H1 (cell line): Measurements from ENCODE around the gene TBK1. TPM values are rescaled to one million over a fixed set of nuclear protein-coding genes. Genes with fewer than 3 reads are reported as not detected.

Experiments used
- BCL11A ChIP-seq, 2 experiments: IDR thresholded peaks; one replicate each; pipeline ENCODE4 v1.6.1; 2011; ENCODE audit warnings: low read depth in 2 of 2, low read length in 2 of 2, mild to moderate bottlenecking in 2 of 2
- EGR1 ChIP-seq: IDR thresholded peaks from 2 replicates; pipeline ENCODE4 v1.6.1; 2011; ENCODE audit warnings: low read depth, low read length, borderline replicate concordance
- EZH2 ChIP-seq: fragments of 200-600 bp; sonication (generic); IDR thresholded peaks from 2 replicates; pipeline ENCODE4 v1.7.1; 2012; ENCODE audit warnings: low read depth, mild to moderate bottlenecking, moderate library complexity, low read length, inconsistent platforms; ENCODE audit not compliant: severe bottlenecking
- GTF2F1 ChIP-seq: IDR thresholded peaks from 2 replicates; pipeline ENCODE4 v1.6.1; 2012; ENCODE audit warnings: low read depth, low read length, improper control_type of control experiment, borderline replicate concordance
- KDM1A ChIP-seq: fragments of 200-600, 300-600 bp; sonication (generic); IDR thresholded peaks from 2 replicates; pipeline ENCODE4 v1.7.1; 2016; ENCODE audit warnings: mild to moderate bottlenecking, low read length, borderline replicate concordance
- KDM4A ChIP-seq: IDR thresholded peaks from one replicate; pipeline ENCODE4 v1.7.1; 2012; ENCODE audit warnings: low read depth, mild to moderate bottlenecking, moderate library complexity, low read length, inconsistent platforms; ENCODE audit not compliant: severe bottlenecking
- KDM5A ChIP-seq: fragments of 200-600 bp; IDR thresholded peaks from 2 replicates; pipeline ENCODE4 v1.7.1; 2012; ENCODE audit warnings: mild to moderate bottlenecking, low read length, inconsistent platforms, mixed read lengths
- NANOG ChIP-seq: IDR thresholded peaks from 2 replicates; pipeline ENCODE4 v1.6.1; 2011; ENCODE audit warnings: low read length, low read depth, mild to moderate bottlenecking, inconsistent platforms; ENCODE audit not compliant: insufficient read depth, poor library complexity, severe bottlenecking
- NRF1 ChIP-seq: IDR thresholded peaks from 2 replicates; pipeline ENCODE4 v1.6.1; 2011; ENCODE audit warnings: mild to moderate bottlenecking, low read depth, low read length, improper control_type of control experiment
- POLR2A ChIP-seq, 2 experiments: IDR thresholded peaks; 1 replicate in 1 of 2; 2 replicates in 1 of 2; pipeline ENCODE4 v1.6.1; 2011; ENCODE audit warnings: low read depth in 2 of 2, low read length in 2 of 2, mild to moderate bottlenecking in 2 of 2; ENCODE audit errors: control extremely low read depth in 1 of 2
- SAP30 ChIP-seq: fragments of 300-600 bp; sonication (generic); IDR thresholded peaks from 2 replicates; pipeline ENCODE4 v1.7.1; 2012; ENCODE audit warnings: low read length, moderate library complexity, mild to moderate bottlenecking, inconsistent platforms; ENCODE audit not compliant: insufficient read depth, insufficient replicate concordance
- TCF12 ChIP-seq: IDR thresholded peaks from 2 replicates; pipeline ENCODE4 v1.6.1; 2011; ENCODE audit warnings: low read depth, mild to moderate bottlenecking, low read length
- polyA plus RNA-seq, 7 experiments: library from polyadenylated mRNA; depleted of rRNA in 3 of 7; stranded (reverse) in 5 of 7; unstranded in 2 of 7; fragments of >200 nt in 5 of 7; fragments of 200-250 nt in 2 of 7; gene quantifications; 1 replicate in 5 of 7; 2 replicates in 1 of 7; 4 replicates in 1 of 7; pipeline versions ENCODE4 v1.2.1 to v1.2.3, GENCODE V29; 2011 to 2013; ENCODE audit warnings: missing spikeins in 2 of 7, mixed read lengths in 2 of 7
- total RNA-seq: library from RNA; stranded (reverse); fragmentation: NEBNext Ultra II Directional; extraction: Animal tissue kit (Norgen Biotek cat#: 25700); gene quantifications from 2 replicates; pipeline ENCODE4 v1.2.1, GENCODE V29; 2021

The TBK1 gene
- total and polyA plus RNA-seq, 2 of the 8 experiments (the other 6 are each of a cell fraction or from before 2014, with no cell fraction given): 5.3 to 20.4 TPM

DNA sequence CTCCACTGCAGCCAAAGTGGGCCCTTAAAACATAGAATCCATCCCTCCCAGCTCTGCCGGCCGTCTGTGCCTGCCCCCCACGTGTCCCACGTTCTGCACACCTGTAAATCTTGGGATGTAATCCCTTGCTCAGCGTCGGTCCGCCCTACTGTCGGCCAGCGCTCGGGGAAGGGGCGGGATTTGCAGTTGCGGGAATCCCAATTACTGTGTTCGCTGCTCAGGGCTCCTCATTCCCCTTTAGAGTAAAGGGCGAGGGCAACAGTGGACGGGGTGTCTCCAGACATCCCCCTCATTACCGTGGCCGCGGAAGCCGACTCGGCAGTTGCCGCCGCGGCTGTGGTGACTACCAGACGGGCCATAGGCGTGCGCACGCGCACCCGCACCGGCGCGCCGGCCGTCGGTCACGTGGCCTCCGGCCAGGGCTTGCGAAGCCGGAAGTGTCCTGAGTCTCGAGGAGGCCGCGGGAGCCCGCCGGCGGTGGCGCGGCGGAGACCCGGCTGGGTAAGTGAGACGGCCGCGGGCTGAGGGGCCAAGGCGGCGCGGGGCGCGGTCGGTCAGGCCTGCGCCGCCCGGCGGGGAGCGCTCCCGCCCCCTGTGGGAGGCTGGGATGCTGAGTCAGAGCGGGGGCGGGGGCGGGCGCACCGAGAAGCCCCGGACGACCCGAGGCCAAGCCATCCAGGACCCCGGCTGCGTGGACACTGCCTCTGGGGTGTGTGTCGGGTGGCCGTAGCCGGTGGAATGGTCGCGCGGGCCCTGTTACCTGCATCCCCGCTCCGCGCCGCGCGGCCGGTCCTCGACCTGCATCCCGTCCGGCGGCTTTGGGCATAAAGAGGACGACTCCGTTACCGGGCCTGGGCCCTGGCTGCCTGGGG, at the start of gene TBK1 (continued):
- TF ChIP-seq KDM5A (no peak), SAP30 (peak; percentile 66), GTF2F1 (no peak), BCL11A (IDR thresholded peaks at IDR 0.05; ENCODE audit: low read depth in 2 of 2, low read length in 2 of 2) (no peak), EGR1 (peak; percentile 80; the same call in 1 of the 2 replicates), KDM1A (no peak), EZH2 (no peak), NANOG (no peak), NRF1 (peak; percentile 84), POLR2A (IDR thresholded peaks at IDR 0.05; ENCODE audit: control extremely low read depth in 1 of 2, low read depth in 2 of 2, low read length in 2 of 2) (peak; percentile 50 to 70; a peak in 2 of 3 replicates), TCF12 (no peak), KDM4A (peak; percentile 88)
- TF ChIP-seq, all 59 proteins: peak for 23
